ENCODE measurements around the gene PRDM16.

Gene PRDM16

DNA sequence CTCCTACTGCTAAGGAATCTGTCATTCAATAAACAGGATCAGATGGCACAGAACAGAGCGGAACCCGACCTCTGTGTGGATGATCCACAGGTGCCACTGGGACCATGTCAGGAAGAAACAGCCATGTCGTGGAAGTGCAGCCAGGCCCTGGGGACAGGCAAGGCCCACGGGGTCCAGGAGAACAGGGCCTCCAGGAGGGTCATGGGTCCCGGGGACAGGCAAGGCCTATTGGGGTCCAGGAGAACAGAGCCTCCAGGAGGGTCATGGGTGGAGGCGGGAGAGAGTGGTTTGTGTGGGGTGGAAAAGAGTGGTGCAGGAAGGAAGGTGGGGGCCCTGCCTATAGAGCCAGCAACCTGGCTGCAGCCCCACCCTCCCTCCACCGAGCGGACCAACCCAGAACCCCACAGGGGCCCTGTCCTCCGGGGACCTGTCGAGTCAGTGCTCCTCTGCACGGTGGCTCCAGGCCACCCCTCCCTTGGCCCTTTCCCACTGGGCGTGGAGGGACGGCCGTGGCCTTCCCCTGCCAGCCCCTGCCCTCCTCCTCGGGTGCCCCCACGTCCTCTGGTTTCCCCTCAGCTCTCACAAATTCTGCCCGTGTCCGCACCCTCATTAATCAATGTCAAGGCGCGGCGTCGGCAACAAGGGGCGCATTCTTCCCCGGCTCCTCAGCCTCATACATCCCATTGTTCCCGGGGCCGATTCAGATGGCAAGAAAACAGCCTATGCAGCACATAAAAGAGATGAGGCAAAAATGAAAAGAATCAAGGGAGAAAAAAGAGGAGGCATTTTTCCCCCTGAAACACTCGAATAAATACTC, 146.4 kb downstream of the PRDM16 start:
- Histone ChIP-seq H3K9ac (ENCODE audit: low read length) (no peak overlapping the region), H3K4me3 (ENCODE audit: low read length) (no peak overlapping the region), H3K36me3 (ENCODE audit: control insufficient read depth, insufficient read depth, low read length) (no peaks in the 10 kb centered on the region), H3K4me1 (ENCODE audit: control insufficient read depth, insufficient read depth, low read length) (peaks cover 41% of the 10 kb centered on the region), H3K9me3 (ENCODE audit: control insufficient read depth, low read length) (no peaks in the 10 kb centered on the region), H3K27me3 (ENCODE audit: control insufficient read depth, insufficient read depth, low read length) (no peaks in the 10 kb centered on the region)

DNA sequence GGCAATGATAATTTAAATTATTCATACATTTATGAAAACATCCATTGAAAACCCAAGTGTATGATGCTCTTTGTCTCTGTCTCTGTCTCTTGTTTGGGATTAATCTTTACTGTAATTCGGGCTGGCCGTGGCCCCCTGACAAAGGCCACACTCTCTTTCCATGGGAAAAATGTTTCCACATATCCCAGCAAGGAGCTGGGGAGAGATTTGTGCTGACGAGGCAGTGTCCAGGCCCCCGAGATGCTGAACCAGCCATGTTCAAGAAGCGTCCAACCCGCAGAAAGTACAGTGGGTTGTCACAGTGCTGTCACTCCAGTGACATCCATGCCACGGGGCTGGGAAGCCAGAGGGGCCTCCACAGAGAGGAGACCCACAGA, 147.0 kb downstream of the PRDM16 start:
- H3K27me3 ChIP-seq (ENCODE audit: control insufficient read depth, insufficient read depth, low read length), result no peaks in the 10 kb centered on the region
- no peak overlapping the region for H3K4me3 ChIP-seq (ENCODE audit: low read length)
- H3K36me3 ChIP-seq (ENCODE audit: control insufficient read depth, insufficient read depth, low read length), result no peaks in the 10 kb centered on the region
- no peaks in the 10 kb centered on the region for H3K9me3 ChIP-seq (ENCODE audit: control insufficient read depth, low read length)
- no peak overlapping the region for H3K9ac ChIP-seq (ENCODE audit: low read length)
- H3K4me1 ChIP-seq (ENCODE audit: control insufficient read depth, insufficient read depth, low read length), result peaks cover 47% of the 10 kb centered on the region

DNA sequence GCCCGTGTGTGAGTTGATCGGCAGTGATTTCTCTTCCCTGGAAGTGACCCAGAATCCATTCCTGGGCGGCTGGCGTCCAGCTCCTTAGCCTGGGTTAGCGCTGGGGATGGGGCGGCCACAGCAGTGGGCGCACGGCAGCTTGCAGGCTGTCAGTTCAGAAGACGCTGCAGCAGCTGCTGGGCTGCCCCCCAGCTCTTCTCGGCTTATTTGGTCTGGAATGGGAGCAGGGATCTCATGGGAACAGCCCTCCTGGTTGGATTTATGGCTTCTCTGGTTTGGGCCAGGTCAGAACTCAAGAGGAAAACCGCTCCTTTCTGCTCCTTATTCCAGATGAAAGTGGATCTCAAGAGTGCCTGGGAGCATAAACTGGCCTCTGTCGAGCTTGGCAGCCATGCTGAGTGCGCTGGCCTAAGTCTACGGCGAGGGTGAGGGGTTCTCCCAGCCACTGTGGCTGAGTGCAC, 148.2 kb downstream of the PRDM16 start:
- peaks cover 58% of the 10 kb centered on the region for H3K4me1 ChIP-seq (ENCODE audit: control insufficient read depth, insufficient read depth, low read length)
- no peaks in the 10 kb centered on the region for H3K36me3 ChIP-seq (ENCODE audit: control insufficient read depth, insufficient read depth, low read length)
- no peak overlapping the region for H3K4me3 ChIP-seq (ENCODE audit: low read length)
- H3K9ac ChIP-seq (ENCODE audit: low read length), result no peak overlapping the region
- no peaks in the 10 kb centered on the region for H3K27me3 ChIP-seq (ENCODE audit: control insufficient read depth, insufficient read depth, low read length)
- no peaks in the 10 kb centered on the region for H3K9me3 ChIP-seq (ENCODE audit: control insufficient read depth, low read length)

DNA sequence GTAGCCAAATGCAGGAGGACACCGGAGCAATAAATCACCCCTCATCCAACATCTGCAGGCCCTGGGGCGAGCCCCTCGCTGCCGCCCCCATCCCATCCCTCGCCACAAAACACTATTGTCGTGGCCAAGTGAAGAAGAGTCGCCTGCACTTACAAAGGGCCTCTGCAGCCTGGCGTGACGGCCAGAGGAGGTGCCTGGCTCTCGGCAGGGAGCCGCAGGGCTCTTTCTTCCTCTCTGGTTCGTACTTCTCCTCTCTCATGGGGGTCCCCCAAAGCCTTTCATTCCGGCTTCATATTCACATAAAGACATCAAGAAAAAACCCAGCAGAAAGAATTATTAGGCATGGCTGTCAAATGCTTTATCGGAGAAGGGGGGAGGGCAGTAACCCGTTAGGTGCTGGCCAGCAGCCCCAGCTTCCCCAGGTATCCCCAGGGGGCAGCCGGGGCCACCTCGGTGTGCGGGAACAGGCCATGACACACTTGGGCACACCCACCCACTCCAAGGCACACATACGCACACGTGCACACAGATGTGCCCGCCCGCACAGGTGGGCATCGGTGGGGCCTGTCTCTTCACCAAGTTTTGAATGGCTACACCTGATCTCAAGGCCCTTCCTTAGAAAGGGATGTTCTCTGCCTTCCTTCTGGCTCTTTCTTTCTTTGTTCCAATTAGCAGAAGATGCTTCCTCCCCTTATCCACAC, 149.1 kb downstream of the PRDM16 start:
- Histone ChIP-seq H3K27me3 (ENCODE audit: control insufficient read depth, insufficient read depth, low read length) (no peaks in the 10 kb centered on the region), H3K4me3 (ENCODE audit: low read length) (no peak overlapping the region), H3K9me3 (ENCODE audit: control insufficient read depth, low read length) (no peaks in the 10 kb centered on the region), H3K9ac (ENCODE audit: low read length) (no peak overlapping the region), H3K4me1 (ENCODE audit: control insufficient read depth, insufficient read depth, low read length) (peaks cover 67% of the 10 kb centered on the region), H3K36me3 (ENCODE audit: control insufficient read depth, insufficient read depth, low read length) (no peaks in the 10 kb centered on the region)

DNA sequence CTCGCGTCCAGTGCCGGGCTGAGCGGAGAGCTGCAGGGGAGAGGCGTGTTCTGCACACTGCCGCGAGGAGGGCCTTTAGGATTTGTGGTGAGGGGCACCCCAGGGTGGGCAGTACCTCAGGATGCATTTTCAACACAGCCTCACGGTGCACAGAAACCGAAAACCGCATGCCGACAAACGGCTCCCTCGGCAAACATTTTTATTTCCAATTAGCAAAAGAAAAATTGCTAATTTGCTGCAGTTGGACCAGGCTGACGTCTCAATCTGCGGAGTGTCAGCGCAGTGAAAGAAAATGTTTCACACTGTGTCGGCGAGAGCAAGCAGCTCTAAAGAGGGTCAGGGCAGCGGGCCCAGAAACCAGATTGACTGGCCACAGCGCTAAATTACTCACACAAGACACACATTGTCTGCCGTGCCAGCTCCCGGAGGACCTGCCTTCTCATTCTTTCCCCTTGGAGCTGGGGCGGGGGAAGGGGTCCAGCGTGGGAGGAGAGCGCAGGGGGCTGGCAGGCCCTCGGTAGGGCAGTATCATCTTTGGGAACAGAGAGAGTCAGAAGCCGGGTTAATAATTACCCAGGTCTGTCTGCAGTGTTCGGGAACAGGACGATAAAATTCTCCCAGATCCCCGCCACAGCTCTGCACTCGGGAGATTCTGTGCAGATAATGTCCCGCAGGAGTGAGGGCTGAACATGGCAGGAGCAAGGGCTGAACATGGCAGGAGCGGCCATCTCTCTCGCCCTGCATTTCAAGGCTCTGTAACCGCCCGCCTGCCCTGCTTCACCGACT, 150.2 kb downstream of the PRDM16 start:
- Histone ChIP-seq H3K9ac (ENCODE audit: low read length) (no peak overlapping the region), H3K4me1 (ENCODE audit: control insufficient read depth, insufficient read depth, low read length) (peaks cover 63% of the 10 kb centered on the region), H3K36me3 (ENCODE audit: control insufficient read depth, insufficient read depth, low read length) (no peaks in the 10 kb centered on the region), H3K27me3 (ENCODE audit: control insufficient read depth, insufficient read depth, low read length) (no peaks in the 10 kb centered on the region), H3K4me3 (ENCODE audit: low read length) (no peak overlapping the region), H3K9me3 (ENCODE audit: control insufficient read depth, low read length) (no peaks in the 10 kb centered on the region)

DNA sequence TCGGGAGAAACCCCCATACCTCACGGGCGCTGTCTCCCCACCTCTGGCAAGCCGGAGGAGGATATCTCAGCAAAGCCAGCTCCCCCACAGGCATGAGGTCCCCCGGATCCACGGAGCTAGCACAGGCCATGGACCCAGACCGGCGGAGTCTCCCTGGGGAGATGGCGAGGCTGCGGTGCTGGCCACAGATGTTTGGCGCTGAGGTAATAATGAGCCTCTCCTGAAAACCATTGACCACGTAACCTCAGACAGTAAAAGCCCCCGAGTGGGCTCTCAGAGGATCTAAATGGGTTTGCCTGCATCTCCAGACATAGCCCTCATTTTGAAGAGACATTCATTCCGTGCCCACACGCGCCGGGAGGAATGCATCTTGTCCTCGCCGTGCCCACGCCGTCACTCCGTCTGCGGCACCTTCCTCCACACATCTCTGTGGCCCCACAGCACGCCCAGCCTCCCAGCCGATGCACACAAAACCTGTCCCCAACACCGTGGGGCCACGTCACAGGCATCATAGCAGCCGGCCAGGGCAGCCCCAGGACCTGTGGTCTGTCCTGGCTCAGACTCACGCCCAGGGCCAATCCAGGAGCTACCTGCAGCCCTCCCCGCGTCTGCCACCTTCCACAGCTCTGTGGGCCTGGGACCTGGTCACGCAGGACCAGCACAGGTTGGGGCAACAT, 150.9 kb downstream of the PRDM16 start:
- no peaks in the 10 kb centered on the region for H3K27me3 ChIP-seq (ENCODE audit: control insufficient read depth, insufficient read depth, low read length)
- H3K36me3 ChIP-seq (ENCODE audit: control insufficient read depth, insufficient read depth, low read length), result no peaks in the 10 kb centered on the region
- H3K9me3 ChIP-seq (ENCODE audit: control insufficient read depth, low read length), result no peaks in the 10 kb centered on the region
- H3K4me1 ChIP-seq (ENCODE audit: control insufficient read depth, insufficient read depth, low read length), result peaks cover 60% of the 10 kb centered on the region
- H3K9ac ChIP-seq (ENCODE audit: low read length), result no peak overlapping the region
- H3K4me3 ChIP-seq (ENCODE audit: low read length), result no peak overlapping the region

DNA sequence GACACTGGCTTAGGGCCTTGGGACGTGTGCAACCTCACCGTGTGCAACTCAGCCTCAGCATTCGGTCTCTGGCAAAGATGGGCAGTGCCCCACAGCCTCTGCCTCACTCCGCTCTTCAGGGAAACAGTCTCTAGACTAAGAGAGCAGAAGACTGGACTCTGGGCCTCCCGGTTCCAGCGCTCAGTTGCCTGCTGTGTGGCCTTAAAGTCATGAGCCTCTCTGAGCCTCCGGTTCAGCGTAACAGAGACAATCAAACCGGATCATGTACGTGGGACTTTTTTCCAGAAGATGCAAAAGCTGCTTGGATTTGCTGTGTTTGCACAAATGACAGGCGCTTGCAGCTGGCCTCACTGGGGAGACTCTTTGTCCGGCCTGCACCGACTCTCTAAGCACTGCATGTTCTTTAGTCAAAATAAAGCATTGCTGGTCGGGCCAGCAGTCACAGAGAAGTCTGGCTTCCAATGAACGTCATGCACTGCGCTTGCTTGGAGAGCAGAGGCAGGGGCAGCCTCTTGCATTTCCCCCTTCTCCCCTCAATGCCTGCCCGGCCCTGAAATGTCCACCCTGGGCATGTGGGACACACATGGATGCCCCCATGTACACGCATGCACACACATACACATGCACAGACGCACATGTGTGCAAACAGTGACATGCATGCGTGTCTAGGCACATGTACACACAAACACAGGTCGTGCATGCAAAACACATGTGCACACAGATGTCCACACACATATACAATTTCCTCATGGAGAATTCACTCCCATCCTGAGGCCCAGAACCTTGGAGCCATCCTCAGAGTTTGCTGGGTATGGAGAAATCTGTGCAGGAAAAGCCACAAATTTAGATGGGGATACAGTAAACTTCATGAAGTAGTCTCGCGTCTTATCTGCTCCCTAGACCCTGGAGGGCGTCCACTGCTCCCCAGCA, 152.4 kb downstream of the PRDM16 start:
- Histone ChIP-seq H3K36me3 (ENCODE audit: control insufficient read depth, insufficient read depth, low read length) (no peaks in the 10 kb centered on the region), H3K27me3 (ENCODE audit: control insufficient read depth, insufficient read depth, low read length) (peaks cover 6% of the 10 kb centered on the region), H3K4me3 (ENCODE audit: low read length) (no peak overlapping the region), H3K9me3 (ENCODE audit: control insufficient read depth, low read length) (no peaks in the 10 kb centered on the region), H3K9ac (ENCODE audit: low read length) (no peak overlapping the region), H3K4me1 (ENCODE audit: control insufficient read depth, insufficient read depth, low read length) (peaks cover 60% of the 10 kb centered on the region)

DNA sequence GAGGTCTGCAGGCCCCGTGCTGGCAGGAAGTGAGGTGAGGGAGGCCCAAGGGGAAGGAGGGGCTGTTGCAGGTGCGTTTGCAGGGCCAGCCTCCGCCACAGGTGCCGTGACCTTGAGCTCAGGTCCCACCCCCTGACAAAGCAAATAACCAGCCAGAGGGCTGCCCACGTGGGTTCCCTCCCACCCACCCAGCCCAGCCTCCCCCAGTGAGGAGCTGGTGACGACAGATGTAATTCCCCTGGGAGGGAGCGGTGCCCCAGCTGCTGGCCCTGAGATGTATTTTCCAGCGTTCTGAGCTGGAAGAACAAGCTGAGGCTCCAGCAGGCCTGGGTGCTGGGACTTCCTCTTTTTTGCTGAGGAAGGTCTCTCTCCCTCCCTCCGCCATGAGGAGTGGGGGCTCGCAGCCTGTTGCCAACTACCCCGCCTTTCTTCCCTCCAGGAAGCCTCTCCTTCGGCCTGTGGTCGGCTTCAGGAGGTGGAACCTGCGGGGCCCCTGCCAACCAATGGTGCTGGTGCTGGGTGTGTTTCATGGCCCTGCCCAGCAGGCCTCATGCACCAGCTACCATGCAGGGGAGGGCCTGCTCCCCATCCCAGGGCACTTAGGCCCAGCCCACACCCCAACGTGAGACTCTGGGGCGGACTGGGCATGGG, 153.2 kb downstream of the PRDM16 start:
- Histone ChIP-seq H3K27me3 (ENCODE audit: control insufficient read depth, insufficient read depth, low read length) (peaks cover 9% of the 10 kb centered on the region), H3K9me3 (ENCODE audit: control insufficient read depth, low read length) (no peaks in the 10 kb centered on the region), H3K4me3 (ENCODE audit: low read length) (no peak overlapping the region), H3K4me1 (ENCODE audit: control insufficient read depth, insufficient read depth, low read length) (peaks cover 60% of the 10 kb centered on the region), H3K9ac (ENCODE audit: low read length) (peak overlapping the region; percentile 23), H3K36me3 (ENCODE audit: control insufficient read depth, insufficient read depth, low read length) (no peaks in the 10 kb centered on the region)

DNA sequence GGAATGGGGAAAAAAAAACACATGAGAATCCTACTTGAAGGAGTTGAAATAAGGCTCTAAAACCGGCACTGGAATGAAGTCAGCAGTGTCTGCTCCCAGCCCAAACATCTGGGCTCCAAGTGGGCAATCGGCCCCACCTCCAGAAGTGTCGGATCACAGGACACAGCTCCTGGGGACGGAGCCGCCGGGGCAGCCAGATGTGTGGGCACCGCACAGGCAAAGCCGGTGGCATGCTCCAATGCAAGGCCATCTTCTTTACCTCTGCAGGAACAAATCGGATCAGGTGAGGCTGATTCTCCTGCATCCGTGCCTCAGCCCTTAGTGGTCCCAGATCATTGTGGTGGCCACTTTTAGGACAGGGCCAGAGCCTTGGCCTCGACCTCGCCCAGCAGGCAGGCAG, 156.7 kb downstream of the PRDM16 start:
- peaks cover 11% of the 10 kb centered on the region for H3K27me3 ChIP-seq (ENCODE audit: control insufficient read depth, insufficient read depth, low read length)
- peaks cover 29% of the 10 kb centered on the region for H3K4me1 ChIP-seq (ENCODE audit: control insufficient read depth, insufficient read depth, low read length)
- no peaks in the 10 kb centered on the region for H3K36me3 ChIP-seq (ENCODE audit: control insufficient read depth, insufficient read depth, low read length)
- H3K4me3 ChIP-seq (ENCODE audit: low read length), result no peak overlapping the region
- no peaks in the 10 kb centered on the region for H3K9me3 ChIP-seq (ENCODE audit: control insufficient read depth, low read length)
- no peak overlapping the region for H3K9ac ChIP-seq (ENCODE audit: low read length)

DNA sequence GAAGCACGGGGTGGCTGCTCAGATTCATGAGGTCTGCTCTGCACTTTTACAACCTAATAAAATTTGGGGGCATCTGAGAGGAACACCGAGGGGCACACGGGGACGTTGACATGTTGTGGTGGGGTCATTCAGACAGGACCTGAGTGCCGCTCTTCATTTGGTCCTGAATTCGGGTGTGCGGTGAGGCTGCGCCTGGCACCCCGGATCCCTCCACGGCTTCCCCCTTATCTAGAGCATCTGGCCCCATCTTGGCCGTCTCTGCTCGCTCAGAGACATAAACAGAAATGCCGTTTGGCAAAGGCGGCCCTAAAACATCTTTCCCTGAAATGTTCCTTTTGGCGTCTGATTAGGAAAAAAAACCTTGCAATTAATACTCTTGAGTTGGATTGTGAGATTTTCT, 157.2 kb downstream of the PRDM16 start:
- no peak overlapping the region for H3K9ac ChIP-seq (ENCODE audit: low read length)
- no peak overlapping the region for H3K4me3 ChIP-seq (ENCODE audit: low read length)
- H3K9me3 ChIP-seq (ENCODE audit: control insufficient read depth, low read length), result no peaks in the 10 kb centered on the region
- peaks cover 11% of the 10 kb centered on the region for H3K27me3 ChIP-seq (ENCODE audit: control insufficient read depth, insufficient read depth, low read length)
- peaks cover 24% of the 10 kb centered on the region for H3K4me1 ChIP-seq (ENCODE audit: control insufficient read depth, insufficient read depth, low read length)
- H3K36me3 ChIP-seq (ENCODE audit: control insufficient read depth, insufficient read depth, low read length), result no peaks in the 10 kb centered on the region
